ENCODE measurements around the gene AGPS.

DNA sequence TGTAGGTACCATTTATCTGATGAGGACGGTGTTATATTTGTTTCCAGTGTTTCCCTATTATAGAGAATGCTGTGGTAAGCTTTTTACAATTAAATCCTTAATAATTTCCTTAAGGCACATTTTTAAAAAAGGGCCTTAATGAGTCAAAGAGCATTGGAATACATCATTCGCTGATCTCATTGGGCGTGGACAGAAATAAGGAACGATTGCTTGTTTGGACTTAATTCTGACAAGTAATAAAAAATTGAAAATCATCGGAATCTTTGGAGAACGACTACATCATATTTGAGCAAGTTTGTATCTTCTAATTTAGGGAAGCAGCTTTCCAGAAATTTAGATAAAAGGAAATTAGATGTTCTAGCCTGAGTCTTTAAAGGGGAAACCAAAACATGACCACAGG, 11.3 kb downstream of the AGPS start:
- TF ChIP-seq EZH2 (IDR thresholded peaks at IDR 0.05; ENCODE audit: low read length, missing control alignments): no peak
- TF ChIP-seq, protein P1, sequence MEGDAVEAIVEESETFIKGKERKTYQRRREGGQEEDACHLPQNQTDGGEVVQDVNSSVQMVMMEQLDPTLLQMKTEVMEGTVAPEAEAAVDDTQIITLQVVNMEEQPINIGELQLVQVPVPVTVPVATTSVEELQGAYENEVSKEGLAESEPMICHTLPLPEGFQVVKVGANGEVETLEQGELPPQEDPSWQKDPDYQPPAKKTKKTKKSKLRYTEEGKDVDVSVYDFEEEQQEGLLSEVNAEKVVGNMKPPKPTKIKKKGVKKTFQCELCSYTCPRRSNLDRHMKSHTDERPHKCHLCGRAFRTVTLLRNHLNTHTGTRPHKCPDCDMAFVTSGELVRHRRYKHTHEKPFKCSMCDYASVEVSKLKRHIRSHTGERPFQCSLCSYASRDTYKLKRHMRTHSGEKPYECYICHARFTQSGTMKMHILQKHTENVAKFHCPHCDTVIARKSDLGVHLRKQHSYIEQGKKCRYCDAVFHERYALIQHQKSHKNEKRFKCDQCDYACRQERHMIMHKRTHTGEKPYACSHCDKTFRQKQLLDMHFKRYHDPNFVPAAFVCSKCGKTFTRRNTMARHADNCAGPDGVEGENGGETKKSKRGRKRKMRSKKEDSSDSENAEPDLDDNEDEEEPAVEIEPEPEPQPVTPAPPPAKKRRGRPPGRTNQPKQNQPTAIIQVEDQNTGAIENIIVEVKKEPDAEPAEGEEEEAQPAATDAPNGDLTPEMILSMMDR (conservative IDR thresholded peaks at IDR 0.05 in 1 of 2, IDR thresholded peaks at IDR 0.05 in 1 of 2; ENCODE audit: low read depth in 1 of 2, low read length in 2 of 2): no peak
